K562 (cell line): ENCODE data around the gene HIPK1. TPM values are rescaled to one million over a fixed set of nuclear protein-coding genes. Genes with fewer than 3 reads are reported as not detected.

Source experiments
- ATAC-seq: fragments of 200-7000 bp; cut with Tn5 transposase; 3 replicates; pipeline ENCODE4 v1.9.1; 2020; ENCODE audit warnings: moderate library complexity
- BruUV-seq: library from RNA; stranded (reverse); fragments of 400-500 nt; replicated peaks from 2 replicates; lab custom pipeline; 2021; lab: Mats Ljungman, UMichigan
- CTCF ChIA-PET: fragments of 300-600 bp; formaldehyde crosslinking; extraction: SDS; loops from one replicate; lab custom pipeline; 2021; ENCODE audit warnings: low intra/inter-chr PET ratio; lab: Yijun Ruan, JAX
- POLR2A ChIA-PET: fragments of 300-600, 350-650 bp; sonication (Branson Sonifier 250); formaldehyde crosslinking; extraction: SDS; loops from one replicate; lab custom pipeline; 2021; ENCODE audit warnings: antibody characterized with exemption, inconsistent platforms; lab: Yijun Ruan, JAX
- DNase-seq, 4 experiments: peaks; one replicate each; pipeline versions ENCODE4 v3.0.0 to v3.0.0-alpha.2; 2011 to 2018; ENCODE audit warnings: low spot score in 3 of 4, mixed read lengths in 3 of 4; ENCODE audit errors: extremely low read depth in 1 of 4
- FAIRE-seq: peaks from 2 replicates; lab custom pipeline; 2011; peaks lifted over from hg19 to GRCh38; lab: Jason Lieb, UNC
- H2AFZ ChIP-seq: 2 replicates; pipeline ENCODE4 v1.6.0; 2011; ENCODE audit warnings: low read depth, low read length, control low read depth, inconsistent platforms
- H3K27ac ChIP-seq: fragments of 200-600 bp; 3 replicates; pipeline ENCODE4 v1.8.0; 2011; ENCODE audit warnings: low read depth, mild to moderate bottlenecking, control low read depth, inconsistent platforms, low read length, moderate library complexity, mixed read lengths; ENCODE audit errors: extremely low read depth
- H3K27me3 ChIP-seq, 2 experiments: fragments of 300-600 bp in 1 of 2; 2 replicates in 1 of 2; 3 replicates in 1 of 2; pipeline versions ENCODE4 v1.6.0 to v1.8.0; 2011; ENCODE audit warnings: inconsistent platforms in 2 of 2, low read length in 2 of 2, mild to moderate bottlenecking in 1 of 2, mixed read lengths in 1 of 2, moderate library complexity in 1 of 2; ENCODE audit not compliant: control insufficient read depth in 2 of 2, insufficient read depth in 2 of 2
- H3K36me3 ChIP-seq: fragments of 300-600 bp; 3 replicates; pipeline ENCODE4 v1.8.0; 2011; ENCODE audit warnings: mild to moderate bottlenecking, low read length, inconsistent platforms; ENCODE audit not compliant: control insufficient read depth, insufficient read depth
- H3K4me1 ChIP-seq, 2 experiments: fragments of 200-600 bp in 1 of 2; replicated peaks in 1 of 2; 2 replicates in 1 of 2; 3 replicates in 1 of 2; pipeline versions ENCODE4 v1.5.1 to v1.8.0; 2011; ENCODE audit warnings: inconsistent platforms in 2 of 2, low read length in 2 of 2, mild to moderate bottlenecking in 1 of 2, mixed read lengths in 1 of 2, moderate library complexity in 1 of 2; ENCODE audit not compliant: control insufficient read depth in 2 of 2, insufficient read depth in 2 of 2
- H3K4me2 ChIP-seq: 2 replicates; pipeline ENCODE4 v1.6.1; 2011; ENCODE audit warnings: low read length, control low read depth, inconsistent platforms, mixed read lengths; ENCODE audit not compliant: insufficient read depth
- H3K4me3 ChIP-seq: fragments of 200-600 bp; sonication (generic), shearing (Covaris generic); 2 replicates; pipeline ENCODE4 v1.5.1; 2016; ENCODE audit warnings: control low read depth, inconsistent platforms
- H3K79me2 ChIP-seq: fragments of 200-600 bp; 3 replicates; pipeline ENCODE4 v1.8.0; 2011; ENCODE audit warnings: low read length, inconsistent platforms; ENCODE audit not compliant: control insufficient read depth, insufficient read depth
- H3K9ac ChIP-seq, 2 experiments: 2 replicates each; pipeline versions ENCODE4 v1.6.0 to v1.6.1; 2011; ENCODE audit warnings: low read depth in 2 of 2, low read length in 2 of 2, control low read depth in 1 of 2, inconsistent platforms in 1 of 2, mild to moderate bottlenecking in 1 of 2, mixed read lengths in 1 of 2; ENCODE audit not compliant: insufficient read depth in 1 of 2
- H3K9me1 ChIP-seq: one replicate; pipeline ENCODE4 v1.6.0; 2011; ENCODE audit warnings: inconsistent platforms, mild to moderate bottlenecking, low read length, moderate library complexity; ENCODE audit not compliant: control insufficient read depth, insufficient read depth
- H3K9me3 ChIP-seq: replicated peaks from 2 replicates; pipeline ENCODE4 v1.5.1; 2011; ENCODE audit warnings: low read depth, low read length, inconsistent platforms; ENCODE audit not compliant: control insufficient read depth, insufficient read depth
- H4K20me1 ChIP-seq: replicated peaks from 2 replicates; pipeline ENCODE4 v1.6.1; 2011; ENCODE audit warnings: low read length, inconsistent platforms, mixed read lengths; ENCODE audit not compliant: control insufficient read depth, insufficient read depth
- BRD9 ChIP-seq: fragments of 450-650 bp; IDR thresholded peaks from 2 replicates; pipeline ENCODE4 v1.6.1; 2018; ENCODE audit warnings: low read depth; ENCODE audit not compliant: partially characterized antibody
- CCNT2 ChIP-seq: IDR thresholded peaks from 2 replicates; pipeline ENCODE4 v1.6.1; 2011; ENCODE audit warnings: borderline replicate concordance, low read depth, mild to moderate bottlenecking, moderate library complexity, mixed read lengths, low read length; ENCODE audit not compliant: insufficient read length; ENCODE audit errors: extremely low read depth
- E2F3 ChIP-seq: fragments of 250-450 bp; sonication (Bioruptor Pico); IDR thresholded peaks from 2 replicates; pipeline ENCODE4 v1.4.0; 2020; ENCODE audit warnings: mild to moderate bottlenecking
- FUS ChIP-seq: fragments of 200-400 bp; formaldehyde crosslinking; optimal IDR thresholded peaks from 2 replicates; pipeline ENCODE3; 2017; ENCODE audit warnings: low read depth, low read length
- HBP1 ChIP-seq: fragments of 450-650 bp; formaldehyde crosslinking; IDR thresholded peaks from 2 replicates; pipeline ENCODE4 v1.4.0; 2022; ENCODE audit warnings: missing genetic modification characterization
- HNRNPUL1 ChIP-seq: fragments of 200-400 bp; formaldehyde crosslinking; IDR thresholded peaks from 2 replicates; pipeline ENCODE4 v1.6.1; 2017; ENCODE audit warnings: low read length
- LEF1 ChIP-seq: fragments of 450-650 bp; IDR thresholded peaks from 2 replicates; pipeline ENCODE4 v1.6.1; 2016; ENCODE audit warnings: mild to moderate bottlenecking
- NELFE ChIP-seq: IDR thresholded peaks from 2 replicates; pipeline ENCODE4 v1.6.1; 2011; ENCODE audit warnings: mild to moderate bottlenecking; ENCODE audit not compliant: insufficient read depth, insufficient read length
- PHB2 ChIP-seq: fragments of 450-650 bp; IDR thresholded peaks from 2 replicates; pipeline ENCODE4 v1.6.1; 2017; ENCODE audit warnings: low read depth
- SREBF1 ChIP-seq: fragments of 150-350 bp; IDR thresholded peaks from 2 replicates; pipeline ENCODE4 v1.6.1; 2014; ENCODE audit warnings: antibody characterized with exemption, low read depth, low read length, borderline replicate concordance
- TCF3 ChIP-seq: sonication (generic); formaldehyde crosslinking; IDR thresholded peaks from 2 replicates; pipeline ENCODE4 v1.4.0; 2020; ENCODE audit warnings: mild to moderate bottlenecking, missing genetic modification reagents
- TEAD4 ChIP-seq, 2 experiments: sonication (generic) in 1 of 2; formaldehyde crosslinking in 1 of 2; IDR thresholded peaks; 2 replicates each; pipeline versions ENCODE4 v1.6.1 to v1.8.0; 2012 to 2022; ENCODE audit warnings: borderline replicate concordance in 1 of 2, inconsistent platforms in 1 of 2, low read length in 1 of 2, mild to moderate bottlenecking in 1 of 2, missing genetic modification reagents in 1 of 2
- ZBTB11 ChIP-seq, 3 experiments: fragments of 200-800 bp in 1 of 3; fragments of 250-450 bp in 1 of 3; fragments of 450-650 bp in 1 of 3; sonication (Bioruptor Pico) in 1 of 3; sonication (Bioruptor generic) in 1 of 3; formaldehyde crosslinking in 1 of 3; IDR thresholded peaks; 2 replicates each; pipeline versions ENCODE4 v1.6.1 to v1.8.0; 2016 to 2022; ENCODE audit warnings: mild to moderate bottlenecking in 2 of 3, missing genetic modification characterization in 2 of 3, missing compliant biosample characterization in 1 of 3, moderate library complexity in 1 of 3
- ZNF696 ChIP-seq: fragments of 250-450 bp; sonication (Bioruptor Pico); conservative IDR thresholded peaks from 2 replicates; pipeline ENCODE4 v1.4.0; 2020; ENCODE audit warnings: mild to moderate bottlenecking, moderate library complexity
- ZNF79 ChIP-seq: fragments of 250-450 bp; sonication (Bioruptor Pico); IDR thresholded peaks from 2 replicates; pipeline ENCODE4 v1.4.0; 2020; ENCODE audit warnings: low read depth, mild to moderate bottlenecking, moderate library complexity
- in situ Hi-C: fragments of 300-500 bp; cut with MboI; formaldehyde crosslinking; loops from 4 replicates; pipeline ENCODE4 v1.15.0; 2018; ENCODE audit warnings: inconsistent platforms, mixed read lengths
- intact Hi-C: fragments of 100-400 bp; cut with micrococcal nuclease; formaldehyde crosslinking; loops from 2 replicates; pipeline ENCODE4 v1.14.2; 2022
- polyA plus RNA-seq, 8 experiments: library from polyadenylated mRNA; depleted of rRNA in 4 of 8; stranded (reverse) in 5 of 8; unstranded in 3 of 8; fragments of >200 nt; fragmentation: Nextera tagmentation in 2 of 8; fragmentation: Illumina TruSeq in 1 of 8; extraction: Ambion mirVana in 2 of 8; extraction: Trizol in 1 of 8; gene quantifications; 2 replicates each; pipeline versions ENCODE4 v1.2.1 to v1.2.3, GENCODE V29; 2011 to 2014; ENCODE audit warnings: inconsistent platforms in 1 of 8, missing spikeins in 1 of 8
- total RNA-seq, 7 experiments: library from RNA; depleted of rRNA in 6 of 7; stranded (reverse); fragments of >200 nt in 6 of 7; fragmentation: Illumina TruSeq in 2 of 7; extraction: Trizol in 2 of 7; gene quantifications; 2 replicates each; pipeline versions ENCODE4 v1.2.1 to v1.2.3, GENCODE V29; 2011 to 2021; ENCODE audit warnings: low replicate concordance in 1 of 7

The HIPK1 gene
- total and polyA plus RNA-seq, 9 of the 15 experiments (the other 6 are each of a cell fraction or from before 2014, with no cell fraction given) = 10.0 to 57.9 (median 29.6) TPM

GRCh38 chr1:113917400-113918082, 11.6 kb upstream of the HIPK1 start (continued):
- TF ChIP-seq TEAD4 (IDR thresholded peaks at IDR 0.05; ENCODE audit: low read length) (no peak), TEAD4 (CRISPR knock-in tag; IDR thresholded peaks at IDR 0.05; ENCODE audit: borderline replicate concordance) (no peak), NELFE (no peak), E2F3 (CRISPR knock-in tag) (no peak), PHB2 (no peak)

- Histone ChIP-seq H3K9ac (no peak overlapping the region), H3K9me3 (no peaks in the 10 kb centered on the region), H3K9me1 (peaks cover 3% of the 10 kb centered on the region), H3K4me1 (peaks cover 18 to 45% of the 10 kb centered on the region in 2 experiments; a peak in 4 of 5 replicates), H3K79me2 (peaks cover 17% of the 10 kb centered on the region), H3K4me2 (no peak overlapping the region), H4K20me1 (no peaks in the 10 kb centered on the region), H3K27me3 (no peaks in the 10 kb centered on the region), H2AFZ (no peak overlapping the region), H3K27ac (no peak overlapping the region), H3K36me3 (peaks cover 3% of the 10 kb centered on the region; the same call in 2 of the 3 replicates), H3K4me3 (no peak overlapping the region)
- no TSS peak for BruUV-seq
- ChIA-PET CTCF (no interaction called here), POLR2A (interaction anchor here (1.4 to 6.5 kb wide), 3 partner anchors 9 to 13 kb away, joined by 4 to 64 read pairs (median 4); partner anchors contain the start of genes DCLRE1B and HIPK1)
- in situ Hi-C loops (no loop called here), intact Hi-C loops (no loop called here)
- ATAC-seq = peak; percentile 10; the same call in 2 of the 3 replicates
- FAIRE-seq = peak; percentile 52
- peak in 2 of 4 experiments; percentile 51 to 60 for DNase-seq
- TF ChIP-seq TCF3 (CRISPR knock-in tag) (peak; percentile 43; the same call in 1 of the 2 replicates), CCNT2 (no peak), SREBF1 (no peak), ZNF79 (no peak), HBP1 (no peak), ZBTB11 (CRISPR knock-in tag; IDR thresholded peaks at IDR 0.05) (peak in 1 of 3 experiments; percentile 0; a peak in 1 of 6 replicates), ZNF696 (no peak), FUS (no peak), BRD9 (no peak), LEF1 (no peak), HNRNPUL1 (no peak)
These were observed 10.9 kb upstream of the HIPK1 start for GRCh38 chr1:113918243-113918642.
